Measurements from ENCODE around the gene HIPK1. TPM values are rescaled to one million over a fixed set of nuclear protein-coding genes. Genes with fewer than 3 reads are reported as not detected.
"Not testable (repeated sequence)": the region's sequence is repeated elsewhere in the genome, so short reads cannot be mapped to it uniquely, and the experiment has no call there.

HIPK1 gene
- total and polyA plus RNA-seq, 3 donors from 2014 or later: 102 to 128 (median 116) TPM

- H3K9me3 ChIP-seq: no peaks in the 10 kb centered on the region
- no peak overlapping the region for H3K4me3 ChIP-seq
- no peaks in the 10 kb centered on the region for H3K4me1 ChIP-seq
- no peak for DNase-seq
- 88% methylated on average over 1 of the region's 1 CpG for WGBS, 2 donors
- intact Hi-C loops (cut with DNase I; ENCODE audit: low total_unique reads): no loop called here
- H3K36me3 ChIP-seq (ENCODE audit: low read depth, missing control alignments): no peaks in the 10 kb centered on the region
- no peak overlapping the region for H3K27ac ChIP-seq
- H3K27me3 ChIP-seq: no peaks in the 10 kb centered on the region
- TF ChIP-seq CTCF (IDR thresholded peaks at IDR 0.05) (no peak), POLR2A (IDR thresholded peaks at IDR 0.05) (no peak)
These were observed 80.3 kb downstream of the HIPK1 start for GRCh38 chr1:114009393-114009792.

- intact Hi-C loops (cut with DNase I; ENCODE audit: low total_unique reads): no loop called here
- Histone ChIP-seq H3K27ac (no peak overlapping the region), H3K36me3 (ENCODE audit: low read depth, missing control alignments) (no peaks in the 10 kb centered on the region), H3K4me1 (no peaks in the 10 kb centered on the region), H3K9me3 (no peaks in the 10 kb centered on the region), H3K4me3 (no peak overlapping the region), H3K27me3 (no peaks in the 10 kb centered on the region)
- TF ChIP-seq POLR2A (IDR thresholded peaks at IDR 0.05): no peak
- no peak for TF ChIP-seq CTCF (IDR thresholded peaks at IDR 0.05)
- WGBS, 2 donors: 80 to 81% methylated on average over 9 of the region's 9 CpGs
- DNase-seq: no peak
These were observed 81.5 kb downstream of the HIPK1 start for GRCh38 chr1:114010433-114011184.

GRCh38 chr1:114011796-114012195, 82.7 kb downstream of the HIPK1 start:
- Histone ChIP-seq H3K27ac (no peak overlapping the region), H3K4me1 (no peaks in the 10 kb centered on the region), H3K9me3 (no peaks in the 10 kb centered on the region), H3K27me3 (no peaks in the 10 kb centered on the region), H3K4me3 (no peak overlapping the region), H3K36me3 (ENCODE audit: low read depth, missing control alignments) (no peaks in the 10 kb centered on the region)
- TF ChIP-seq POLR2A (IDR thresholded peaks at IDR 0.05): no peak
- no peak for TF ChIP-seq CTCF (IDR thresholded peaks at IDR 0.05)
- intact Hi-C loops (cut with DNase I; ENCODE audit: low total_unique reads): no loop called here
- DNase-seq: no peak

- no peak for DNase-seq
- no peak overlapping the region for H3K4me3 ChIP-seq
- H3K36me3 ChIP-seq (ENCODE audit: low read depth, missing control alignments): no peaks in the 10 kb centered on the region
- H3K27ac ChIP-seq: no peak overlapping the region
- WGBS, 2 donors: 81 to 91% methylated on average over 2 of the region's 2 CpGs
- no peak for TF ChIP-seq POLR2A (IDR thresholded peaks at IDR 0.05)
- no peak for TF ChIP-seq CTCF (IDR thresholded peaks at IDR 0.05)
- intact Hi-C loops (cut with DNase I; ENCODE audit: low total_unique reads): no loop called here
- no peaks in the 10 kb centered on the region for H3K4me1 ChIP-seq
- H3K9me3 ChIP-seq: no peaks in the 10 kb centered on the region
- no peaks in the 10 kb centered on the region for H3K27me3 ChIP-seq
These were observed 86.0 kb downstream of the HIPK1 start for GRCh38 chr1:114015075-114015474.

GRCh38 chr1:114019724-114020123, 90.6 kb downstream of the HIPK1 start:
- H3K9me3 ChIP-seq; H3K27me3 ChIP-seq; H3K36me3 ChIP-seq (ENCODE audit: low read depth, missing control alignments); DNase-seq; intact Hi-C loops (cut with DNase I; ENCODE audit: low total_unique reads); H3K4me1 ChIP-seq; H3K27ac ChIP-seq; H3K4me3 ChIP-seq: not testable (repeated sequence)
- 94 to 95% methylated on average over 3 of the region's 3 CpGs for WGBS, 2 donors

All from testis (tissue), 3 donors.